GM12801 (cell line): Measurements from ENCODE around the gene PDCD7.

Experiments used
- TF ChIP-seq, protein P1 (sequence below): IDR thresholded peaks from one replicate; pipeline ENCODE4 v1.5.1; 2011; ENCODE audit warnings: control low read depth; ENCODE audit not compliant: insufficient read length; ENCODE audit errors: extremely low read depth

The PDCD7 gene, protein sequence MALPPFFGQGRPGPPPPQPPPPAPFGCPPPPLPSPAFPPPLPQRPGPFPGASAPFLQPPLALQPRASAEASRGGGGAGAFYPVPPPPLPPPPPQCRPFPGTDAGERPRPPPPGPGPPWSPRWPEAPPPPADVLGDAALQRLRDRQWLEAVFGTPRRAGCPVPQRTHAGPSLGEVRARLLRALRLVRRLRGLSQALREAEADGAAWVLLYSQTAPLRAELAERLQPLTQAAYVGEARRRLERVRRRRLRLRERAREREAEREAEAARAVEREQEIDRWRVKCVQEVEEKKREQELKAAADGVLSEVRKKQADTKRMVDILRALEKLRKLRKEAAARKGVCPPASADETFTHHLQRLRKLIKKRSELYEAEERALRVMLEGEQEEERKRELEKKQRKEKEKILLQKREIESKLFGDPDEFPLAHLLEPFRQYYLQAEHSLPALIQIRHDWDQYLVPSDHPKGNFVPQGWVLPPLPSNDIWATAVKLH

DNA sequence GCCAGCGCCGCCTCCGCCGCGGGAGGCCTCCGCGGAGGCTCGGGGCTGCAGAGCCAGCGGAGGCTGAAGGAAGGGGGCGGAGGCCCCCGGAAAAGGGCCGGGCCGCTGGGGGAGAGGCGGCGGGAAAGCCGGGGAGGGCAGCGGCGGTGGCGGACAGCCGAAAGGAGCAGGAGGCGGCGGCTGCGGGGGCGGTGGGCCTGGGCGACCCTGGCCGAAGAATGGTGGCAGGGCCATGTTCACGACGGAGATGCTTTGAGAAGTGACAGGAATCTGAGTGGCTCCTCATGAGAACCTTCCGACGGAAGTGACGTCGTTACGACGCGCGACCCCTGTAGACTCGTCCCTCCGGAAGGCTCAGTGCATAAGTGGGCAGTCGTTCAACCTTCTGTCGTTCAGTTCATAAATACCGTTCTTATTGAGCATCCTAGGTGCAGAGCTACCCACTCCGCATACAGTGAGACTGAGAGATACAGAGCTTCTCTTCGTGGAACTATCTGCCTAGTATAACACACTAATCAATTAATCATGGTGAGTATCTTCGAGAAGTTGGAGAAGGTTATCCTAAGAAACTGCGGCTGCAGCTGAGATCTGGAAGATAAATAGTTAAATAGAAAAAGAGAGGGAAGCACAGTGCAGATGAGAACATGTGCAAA is at the start of gene PDCD7:
Gene PDCD7, minus strand, starts transcription at position 261 of the 653 bp plus-strand sequence. Its CDS starts 27 bp downstream, at position 234.
- TF ChIP-seq, protein P1, sequence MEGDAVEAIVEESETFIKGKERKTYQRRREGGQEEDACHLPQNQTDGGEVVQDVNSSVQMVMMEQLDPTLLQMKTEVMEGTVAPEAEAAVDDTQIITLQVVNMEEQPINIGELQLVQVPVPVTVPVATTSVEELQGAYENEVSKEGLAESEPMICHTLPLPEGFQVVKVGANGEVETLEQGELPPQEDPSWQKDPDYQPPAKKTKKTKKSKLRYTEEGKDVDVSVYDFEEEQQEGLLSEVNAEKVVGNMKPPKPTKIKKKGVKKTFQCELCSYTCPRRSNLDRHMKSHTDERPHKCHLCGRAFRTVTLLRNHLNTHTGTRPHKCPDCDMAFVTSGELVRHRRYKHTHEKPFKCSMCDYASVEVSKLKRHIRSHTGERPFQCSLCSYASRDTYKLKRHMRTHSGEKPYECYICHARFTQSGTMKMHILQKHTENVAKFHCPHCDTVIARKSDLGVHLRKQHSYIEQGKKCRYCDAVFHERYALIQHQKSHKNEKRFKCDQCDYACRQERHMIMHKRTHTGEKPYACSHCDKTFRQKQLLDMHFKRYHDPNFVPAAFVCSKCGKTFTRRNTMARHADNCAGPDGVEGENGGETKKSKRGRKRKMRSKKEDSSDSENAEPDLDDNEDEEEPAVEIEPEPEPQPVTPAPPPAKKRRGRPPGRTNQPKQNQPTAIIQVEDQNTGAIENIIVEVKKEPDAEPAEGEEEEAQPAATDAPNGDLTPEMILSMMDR = no peak

DNA sequence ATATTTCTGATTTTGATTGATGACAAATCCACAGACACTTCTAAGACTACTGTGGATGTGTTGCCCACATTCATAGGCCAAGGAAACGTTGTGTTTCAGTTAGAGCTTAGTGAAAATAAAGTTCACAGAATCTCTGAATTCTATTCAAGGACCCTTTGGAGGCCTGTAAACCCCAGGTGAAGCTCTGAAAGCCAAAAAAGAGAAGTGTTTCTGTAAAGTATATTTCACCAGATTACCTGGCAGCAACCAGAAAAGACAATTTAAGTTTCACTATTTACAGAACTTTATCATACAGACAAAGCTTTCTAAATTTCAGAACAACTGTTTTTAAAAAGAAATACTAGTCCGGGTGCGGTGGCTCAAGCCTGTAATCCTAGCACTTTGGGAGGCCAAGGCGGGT is 48.9 kb upstream of the PDCD7 start:
- TF ChIP-seq, protein P1 = no peak

DNA sequence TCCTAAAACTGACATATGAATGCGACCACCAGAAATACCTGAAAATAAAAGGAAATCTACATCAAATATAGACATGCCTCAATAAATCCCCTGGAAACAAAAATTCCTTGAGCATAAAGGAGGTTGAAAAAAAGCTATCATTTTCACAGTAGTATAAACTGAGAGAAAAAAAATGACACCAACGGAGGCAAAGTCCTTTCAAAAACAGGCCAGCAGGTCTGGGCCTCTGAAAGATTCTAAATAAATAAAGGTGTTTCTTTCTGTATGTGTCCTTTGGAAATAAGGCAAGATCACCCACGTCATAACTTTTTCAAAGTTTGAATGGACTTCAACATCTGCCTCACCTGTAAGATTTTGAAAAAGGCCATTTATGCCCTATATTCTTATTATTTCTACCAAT is 46.6 kb upstream of the PDCD7 start:
- TF ChIP-seq, protein P1 = no peak

DNA sequence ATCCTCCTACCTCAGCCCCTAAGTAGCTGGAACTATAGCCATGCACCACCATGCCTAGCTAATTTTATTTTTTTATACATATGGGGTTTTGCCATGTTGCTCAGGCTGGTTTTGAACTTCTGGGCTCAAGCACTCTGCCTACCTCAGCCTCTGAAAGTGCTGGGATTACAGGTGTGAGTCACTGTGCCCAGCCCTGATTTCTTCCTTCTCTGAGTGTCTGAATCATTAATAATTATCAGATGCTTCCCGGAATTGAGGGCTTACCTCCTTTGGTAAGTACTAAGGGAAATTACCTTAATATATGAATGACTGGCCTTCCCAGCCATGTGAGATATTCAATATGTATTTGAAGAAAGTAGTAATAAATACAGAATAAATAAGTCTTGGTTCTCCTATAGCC is 44.3 kb upstream of the PDCD7 start:
- TF ChIP-seq, protein P1 = no peak

DNA sequence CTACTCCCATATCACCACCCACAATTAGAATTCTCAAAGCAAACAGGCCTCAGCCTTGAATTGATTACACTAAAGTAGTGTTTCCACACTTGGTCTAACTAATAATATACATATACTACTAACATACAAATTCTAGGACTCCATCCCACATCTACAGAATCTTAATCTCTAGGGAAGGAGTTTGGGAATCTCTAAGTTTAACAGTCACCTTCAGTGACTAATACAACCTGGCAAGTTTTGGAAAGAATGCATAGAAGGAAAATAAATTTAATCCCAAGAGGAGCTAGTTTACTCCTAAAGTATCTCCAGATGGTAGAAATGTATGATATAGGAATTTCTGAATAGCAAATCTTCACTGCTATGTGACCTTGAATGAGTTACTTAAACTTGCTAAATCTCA is 42.4 kb upstream of the PDCD7 start:
- TF ChIP-seq, protein P1 = no peak

DNA sequence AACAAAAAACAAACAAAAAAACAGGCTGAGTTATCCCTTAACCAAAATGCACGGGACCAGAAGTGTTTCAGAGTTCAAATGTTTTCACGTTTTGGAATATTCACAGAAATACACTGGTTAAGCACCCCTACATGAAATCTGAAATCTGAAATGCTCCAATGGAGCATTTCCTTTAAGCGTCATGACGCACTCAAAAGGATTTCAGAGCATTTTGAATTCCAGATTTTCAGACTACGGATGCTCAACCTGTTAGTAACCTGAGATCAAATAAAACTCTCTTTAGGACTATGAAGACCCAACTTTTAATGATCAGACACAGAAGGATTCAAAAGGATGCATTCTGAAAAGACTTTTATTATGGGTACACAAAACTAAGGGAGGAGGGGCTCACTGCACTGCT is 41.9 kb upstream of the PDCD7 start:
- TF ChIP-seq, protein P1 = no peak

DNA sequence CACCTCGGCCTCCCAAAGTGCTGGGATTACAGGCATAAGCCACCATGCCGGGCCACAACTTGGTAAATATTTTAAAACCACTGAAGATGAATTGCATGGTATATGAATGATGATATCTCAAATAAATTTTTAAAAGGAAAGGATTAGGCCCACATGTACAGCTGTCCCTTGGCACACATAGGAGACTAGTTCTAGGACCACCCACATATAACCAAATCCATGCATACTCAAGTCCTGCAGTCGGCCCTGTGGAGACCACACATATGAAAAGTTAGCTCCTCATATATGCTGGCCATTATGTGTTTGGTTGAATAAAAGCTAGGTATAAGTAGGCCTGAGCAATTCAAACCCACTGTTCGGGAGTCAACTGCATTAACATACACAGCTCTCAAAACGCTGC is 40.9 kb upstream of the PDCD7 start:
- TF ChIP-seq, protein P1 = no peak
